Femur (tissue), 1 donor: ENCODE data around the gene EP400.

Experiments used
- DNase-seq: peaks from one replicate; pipeline ENCODE4 v3.0.0-alpha.2; 2017

The EP400 gene

GRCh38 chr12:131949431-131950181, at the start of gene EP400:
Gene EP400, plus strand, starts transcription at chr12:131949942. Its CDS starts 10,678 bp downstream, at chr12:131960620.
- peak; percentile 97 for DNase-seq

GRCh38 chr12:131900397-131900796, 49.3 kb upstream of the EP400 start:
- peak; percentile 13 for DNase-seq

GRCh38 chr12:131901431-131902331, 48.1 kb upstream of the EP400 start:
- DNase-seq = peak; percentile 19

GRCh38 chr12:131902332-131903241, 47.2 kb upstream of the EP400 start:
- DNase-seq = peak; percentile 15

GRCh38 chr12:131903270-131904255, 46.2 kb upstream of the EP400 start:
- peak; percentile 17 for DNase-seq

- no peak for DNase-seq
Observed at GRCh38 chr12:131904346-131904745, 45.4 kb upstream of the EP400 start.

GRCh38 chr12:131905081-131905629, 44.6 kb upstream of the EP400 start:
- no peak for DNase-seq

GRCh38 chr12:131905630-131906091, 44.1 kb upstream of the EP400 start:
- peak; percentile 13 for DNase-seq

- no peak for DNase-seq
Observed at GRCh38 chr12:131907379-131908091, 42.2 kb upstream of the EP400 start.

GRCh38 chr12:131908092-131909080, 41.4 kb upstream of the EP400 start:
- DNase-seq = no peak

- no peak for DNase-seq
Observed at GRCh38 chr12:131909081-131909751, 40.5 kb upstream of the EP400 start.

- no peak for DNase-seq
Observed at GRCh38 chr12:131909752-131910219, 40.0 kb upstream of the EP400 start.

GRCh38 chr12:131910302-131911027, 39.3 kb upstream of the EP400 start:
- no peak for DNase-seq

GRCh38 chr12:131911028-131911650, 38.6 kb upstream of the EP400 start:
- DNase-seq = no peak

GRCh38 chr12:131911851-131912477, 37.8 kb upstream of the EP400 start:
- DNase-seq = no peak

GRCh38 chr12:131912518-131913274, 37.0 kb upstream of the EP400 start:
- peak; percentile 71 for DNase-seq
